Common myeloid progenitor, CD34-positive (primary cell): ENCODE data around the gene CAMKK2.
"Not testable (repeated sequence)": the region's sequence is repeated elsewhere in the genome, so short reads cannot be mapped to it uniquely, and the experiment has no call there.

Experiments used
- CTCF ChIA-PET: fragments of 350-600 bp; sonication (Branson Sonifier 250); formaldehyde crosslinking; loops from one replicate; lab custom pipeline; 2021; ENCODE audit warnings: antibody characterized with exemption; lab: Charles Lee
- POLR2A ChIA-PET: fragments of 350-600 bp; sonication (Branson Sonifier 250); formaldehyde crosslinking; loops from one replicate; lab custom pipeline; 2021; ENCODE audit warnings: antibody characterized with exemption; lab: Charles Lee
- DNase-seq, 3 donors: peaks; one replicate each; pipeline versions ENCODE4 v3.0.0 to v3.0.0-alpha.2; 2013
- H3K27ac ChIP-seq, 2 experiments: 1 replicate in 1 of 2; 2 replicates in 1 of 2; pipeline ENCODE4 v1.7.0; 2013; ENCODE audit warnings: inconsistent platforms in 2 of 2, low read length in 2 of 2, mild to moderate bottlenecking in 2 of 2, low read depth in 1 of 2, moderate library complexity in 1 of 2; ENCODE audit not compliant: severe bottlenecking in 2 of 2, insufficient read depth in 1 of 2, poor library complexity in 1 of 2
- H3K27me3 ChIP-seq, 5 experiments: replicated peaks in 2 of 5; 1 replicate in 3 of 5; 2 replicates in 2 of 5; pipeline versions ENCODE4 v1.6.1 to v1.7.0; 2013; ENCODE audit warnings: low read length in 4 of 5, mild to moderate bottlenecking in 2 of 5, moderate library complexity in 2 of 5, inconsistent platforms in 1 of 5; ENCODE audit not compliant: insufficient read depth in 5 of 5, control insufficient read depth in 4 of 5
- H3K36me3 ChIP-seq, 4 experiments: 1 replicate in 2 of 4; 2 replicates in 2 of 4; pipeline versions ENCODE4 v1.6.1 to v1.7.0; 2013; ENCODE audit warnings: low read length in 3 of 4, control low read depth in 1 of 4, mild to moderate bottlenecking in 1 of 4; ENCODE audit not compliant: control insufficient read depth in 4 of 4, insufficient read depth in 4 of 4
- H3K4me1 ChIP-seq, 4 experiments: 1 replicate in 3 of 4; 2 replicates in 1 of 4; pipeline versions ENCODE4 v1.6.1 to v1.7.1; 2013; ENCODE audit warnings: low read length in 3 of 4, mild to moderate bottlenecking in 3 of 4, control low read depth in 1 of 4, inconsistent platforms in 1 of 4, moderate library complexity in 1 of 4; ENCODE audit not compliant: control insufficient read depth in 4 of 4, insufficient read depth in 4 of 4; ENCODE audit errors: control extremely low read depth in 1 of 4
- H3K4me3 ChIP-seq, 7 experiments: 1 replicate in 4 of 7; 2 replicates in 3 of 7; pipeline versions ENCODE4 v1.5.1 to v1.7.0; 2013; ENCODE audit warnings: mild to moderate bottlenecking in 7 of 7, low read length in 6 of 7, moderate library complexity in 6 of 7, inconsistent platforms in 2 of 7, low read depth in 2 of 7, control low read depth in 1 of 7; ENCODE audit not compliant: insufficient read depth in 4 of 7, control insufficient read depth in 1 of 7; ENCODE audit errors: extremely low read depth in 1 of 7
- H3K9me3 ChIP-seq, 5 experiments: 1 replicate in 4 of 5; 2 replicates in 1 of 5; pipeline versions ENCODE4 v1.6.1 to v1.7.1; 2013; ENCODE audit warnings: low read length in 4 of 5, mild to moderate bottlenecking in 2 of 5, inconsistent platforms in 1 of 5, low read depth in 1 of 5, moderate library complexity in 1 of 5; ENCODE audit not compliant: control insufficient read depth in 4 of 5, insufficient read depth in 2 of 5; ENCODE audit errors: control extremely low read depth in 1 of 5
- WGBS: methylation state at CpG from one replicate; pipeline ENCODE4 v1.1.5; 2013; ENCODE audit not compliant: insufficient coverage; 5-methylcytosine and 5-hydroxymethylcytosine counted together

CAMKK2 gene

GRCh38 chr12:121300083-121300819, 3.7 kb upstream of the CAMKK2 start:
- Histone ChIP-seq H3K4me1 (peaks cover 4 to 21% (median 16%) of the 10 kb centered on the region in 4 experiments), H3K4me3 (no peak overlapping the region), H3K36me3 (no peaks in the 10 kb centered on the region), H3K27me3 (no peaks in the 10 kb centered on the region), H3K9me3 (no peaks in the 10 kb centered on the region), H3K27ac (no peak overlapping the region)
- POLR2A ChIA-PET = interaction anchor here (0.6 kb wide), 1 partner anchor 12 kb away, joined by 6 read pairs; no protein-coding TSS in a partner anchor
- WGBS = 90% methylated on average over 3 of the region's 4 CpGs
- CTCF ChIA-PET = interaction anchor here (1.1 kb wide), 1 partner anchor 15 kb away, joined by 3 read pairs; no protein-coding TSS in a partner anchor
- no peak for DNase-seq

- CTCF ChIA-PET = interaction anchor here (1.1 kb wide), 1 partner anchor 14 kb away, joined by 3 read pairs; no protein-coding TSS in a partner anchor
Measured at GRCh38 chr12:121299662-121300061, 3.2 kb upstream of the CAMKK2 start.

GRCh38 chr12:121298411-121298810, 1.9 kb upstream of the CAMKK2 start:
- peaks cover 11 to 29% (median 23%) of the 10 kb centered on the region in 4 experiments for H3K4me1 ChIP-seq
- CTCF ChIA-PET, H3K27ac ChIP-seq, H3K4me3 ChIP-seq, H3K27me3 ChIP-seq, H3K9me3 ChIP-seq, POLR2A ChIA-PET, H3K36me3 ChIP-seq, DNase-seq: not testable (repeated sequence)
- 99% methylated on average over 9 of the region's 13 CpGs for WGBS

More at GRCh38 chr12:121299662-121300061, 3.2 kb upstream of the CAMKK2 start:
- Histone ChIP-seq H3K27me3 (no peaks in the 10 kb centered on the region), H3K4me1 (peaks cover 7 to 25% (median 22%) of the 10 kb centered on the region in 4 experiments), H3K4me3 (no peak overlapping the region), H3K9me3 (no peaks in the 10 kb centered on the region), H3K36me3 (no peaks in the 10 kb centered on the region), H3K27ac (no peak overlapping the region)
- DNase-seq = no peak
- POLR2A ChIA-PET = interaction anchor here (0.6 kb wide), 1 partner anchor 13 kb away, joined by 6 read pairs; no protein-coding TSS in a partner anchor
- WGBS = 100% methylated on average over 3 of the region's 4 CpGs

GRCh38 chr12:121297435-121297991, 1.0 kb upstream of the CAMKK2 start:
- Histone ChIP-seq H3K27me3 (no peaks in the 10 kb centered on the region), H3K27ac (peak overlapping the region; percentile 33 to 61), H3K4me1 (peaks cover 11 to 29% (median 23%) of the 10 kb centered on the region in 4 experiments), H3K36me3 (peaks cover 0 to 5% (median under 1%) of the 10 kb centered on the region in 4 experiments), H3K4me3 (peak overlapping the region; percentile 77 to 93 (median 84)), H3K9me3 (no peaks in the 10 kb centered on the region)
- peak; percentile 38 to 65 (median 63) for DNase-seq
- ChIA-PET POLR2A (no interaction called here), CTCF (interaction anchor here (0.7 to 1.4 kb wide), 3 partner anchors 9 to 27 kb away, joined by 3 to 4 read pairs (median 4); no protein-coding TSS in a partner anchor)
- WGBS = 3% methylated on average over 20 of the region's 21 CpGs

- Histone ChIP-seq H3K27ac (peak overlapping the region; percentile 15 to 71), H3K4me1 (peaks cover 11 to 29% (median 23%) of the 10 kb centered on the region in 4 experiments), H3K36me3 (peaks cover 0 to 7% (median 5%) of the 10 kb centered on the region in 4 experiments), H3K27me3 (no peaks in the 10 kb centered on the region), H3K4me3 (peak overlapping the region; percentile 76 to 93 (median 84)), H3K9me3 (no peaks in the 10 kb centered on the region)
- ChIA-PET POLR2A (interaction anchor here (0.6 kb wide), 1 partner anchor 827 kb away, joined by 3 read pairs; no protein-coding TSS in a partner anchor), CTCF (interaction anchor here (0.6 to 1.6 kb wide), 4 partner anchors 10 to 949 kb away, joined by 3 to 7 read pairs (median 3); no protein-coding TSS in a partner anchor)
- WGBS = under 1% methylated on average over 39 of the region's 55 CpGs
- peak in 1 of 3 donors; percentile 19 for DNase-seq
Measured at GRCh38 chr12:121295746-121296617, 527 bp downstream of the CAMKK2 start.

GRCh38 chr12:121295116-121295745, 1.3 kb downstream of the CAMKK2 start:
- Histone ChIP-seq H3K27me3 (no peaks in the 10 kb centered on the region), H3K27ac (peak overlapping the region in 1 of 2 experiments; percentile 71), H3K36me3 (peaks cover 0 to 8% (median 5%) of the 10 kb centered on the region in 4 experiments), H3K4me1 (peaks cover 11 to 29% (median 23%) of the 10 kb centered on the region in 4 experiments), H3K9me3 (no peaks in the 10 kb centered on the region), H3K4me3 (peak overlapping the region; percentile 76 to 93 (median 84))
- 17% methylated on average over 3 of the region's 7 CpGs for WGBS
- DNase-seq = peak in 2 of 3 donors; percentile 59 to 67
- ChIA-PET POLR2A (interaction anchor here (0.6 kb wide), 1 partner anchor 826 kb away, joined by 3 read pairs; no protein-coding TSS in a partner anchor), CTCF (interaction anchor here (0.6 to 1.6 kb wide), 5 partner anchors 9 to 98 kb away, joined by 3 to 7 read pairs (median 3); no protein-coding TSS in a partner anchor)
